Occipital lobe (tissue), 2 donors: ENCODE data around the gene SLC38A2. TPM values are rescaled to one million over a fixed set of nuclear protein-coding genes. Genes with fewer than 3 reads are reported as not detected.

Experiments
- DNase-seq: peaks from one replicate; lab custom pipeline; 2025; lab: John Stamatoyannopoulos, UW
- total RNA-seq: library from RNA; depleted of rRNA; stranded (reverse); fragments of >200 nt; gene quantifications from one replicate; pipeline ENCODE4 v1.2.3, GENCODE V29; 2014

SLC38A2 gene
- total RNA-seq, 1 donor from 2014 or later = 259 TPM

- DNase-seq = no peak
Measured at GRCh38 chr12:46395388-46395787, 22.8 kb upstream of the SLC38A2 start.

- no peak for DNase-seq
Measured at GRCh38 chr12:46391630-46392029, 19.1 kb upstream of the SLC38A2 start.

GRCh38 chr12:46390881-46391280 is 18.3 kb upstream of the SLC38A2 start:
- DNase-seq = no peak

GRCh38 chr12:46390304-46390703 is 17.7 kb upstream of the SLC38A2 start:
- no peak for DNase-seq

GRCh38 chr12:46389031-46389616 is 16.6 kb upstream of the SLC38A2 start:
- no peak for DNase-seq

GRCh38 chr12:46388427-46389021 is 16.0 kb upstream of the SLC38A2 start:
- no peak for DNase-seq

- DNase-seq = no peak
Measured at GRCh38 chr12:46387670-46388069, 15.1 kb upstream of the SLC38A2 start.

- DNase-seq = no peak
Measured at GRCh38 chr12:46386877-46387629, 14.5 kb upstream of the SLC38A2 start.

GRCh38 chr12:46386360-46386867 is 13.8 kb upstream of the SLC38A2 start:
- DNase-seq = no peak

- DNase-seq = no peak
Measured at GRCh38 chr12:46385438-46385837, 12.9 kb upstream of the SLC38A2 start.

GRCh38 chr12:46384451-46385309 is 12.1 kb upstream of the SLC38A2 start:
- no peak for DNase-seq

- DNase-seq = peak; percentile 83
Measured at GRCh38 chr12:46383654-46384450, 11.3 kb upstream of the SLC38A2 start.

- DNase-seq = peak; percentile 94
Measured at GRCh38 chr12:46382964-46383653, 10.5 kb upstream of the SLC38A2 start.

GRCh38 chr12:46382408-46382963 is 9.9 kb upstream of the SLC38A2 start:
- no peak for DNase-seq

GRCh38 chr12:46380881-46381280 is 8.3 kb upstream of the SLC38A2 start:
- no peak for DNase-seq

GRCh38 chr12:46380022-46380796 is 7.6 kb upstream of the SLC38A2 start:
- DNase-seq = no peak

GRCh38 chr12:46379352-46379751 is 6.8 kb upstream of the SLC38A2 start:
- no peak for DNase-seq

- no peak for DNase-seq
Measured at GRCh38 chr12:46378530-46378929, 6.0 kb upstream of the SLC38A2 start.

- no peak for DNase-seq
Measured at GRCh38 chr12:46377678-46378077, 5.1 kb upstream of the SLC38A2 start.
